HepG2 (cell line): ENCODE measurements around the gene DAO. TPM values are rescaled to one million over a fixed set of nuclear protein-coding genes. Genes with fewer than 3 reads are reported as not detected.

Experiments used
- ATAC-seq: fragments of 200-7000 bp; cut with Tn5 transposase; 3 replicates; pipeline ENCODE4 v1.9.1; 2020; ENCODE audit warnings: mild to moderate bottlenecking, moderate library complexity
- BruUV-seq: library from RNA; stranded (reverse); fragments of 400-500 nt; replicated peaks from 2 replicates; lab custom pipeline; 2021; lab: Mats Ljungman, UMichigan
- CTCF ChIA-PET: fragments of 300-600 bp; formaldehyde crosslinking; extraction: SDS; loops from one replicate; lab custom pipeline; 2021; ENCODE audit warnings: low total read pairs, inconsistent platforms, low intra/inter-chr PET ratio; lab: Yijun Ruan, JAX
- POLR2A ChIA-PET: fragments of 350-600 bp; sonication (Branson Sonifier 250); formaldehyde crosslinking; loops from one replicate; lab custom pipeline; 2020; ENCODE audit warnings: antibody characterized with exemption, inconsistent platforms; lab: Yijun Ruan, JAX
- DNase-seq: peaks from one replicate; pipeline ENCODE4 v3.0.0-alpha.2; 2015; ENCODE audit warnings: low spot score
- FAIRE-seq: peaks from 3 replicates; lab custom pipeline; 2011; peaks lifted over from hg19 to GRCh38; lab: Jason Lieb, UNC
- H2AFZ ChIP-seq: one replicate; pipeline ENCODE4 v1.6.1; 2011; ENCODE audit warnings: low read length, inconsistent platforms
- H3K27ac ChIP-seq: fragments of 300-600 bp; 3 replicates; pipeline ENCODE4 v1.8.0; 2011; ENCODE audit warnings: mixed run types, mild to moderate bottlenecking, mixed read lengths, low read length, inconsistent platforms; ENCODE audit not compliant: insufficient read depth; ENCODE audit errors: extremely low read length
- H3K27me3 ChIP-seq, 2 experiments: fragments of 200-600 bp in 1 of 2; 2 replicates in 1 of 2; 3 replicates in 1 of 2; pipeline versions ENCODE4 v1.6.0 to v1.8.0; 2011; ENCODE audit warnings: low read length in 2 of 2, mild to moderate bottlenecking in 2 of 2, moderate library complexity in 2 of 2, inconsistent platforms in 1 of 2; ENCODE audit not compliant: insufficient read depth in 2 of 2, control insufficient read depth in 1 of 2
- H3K36me3 ChIP-seq, 2 experiments: fragments of 200-600 bp in 1 of 2; replicated peaks in 1 of 2; 2 replicates in 1 of 2; 3 replicates in 1 of 2; pipeline versions ENCODE4 v1.5.1 to v1.8.0; 2011; ENCODE audit warnings: low read length in 2 of 2, inconsistent platforms in 1 of 2; ENCODE audit not compliant: insufficient read depth in 2 of 2, control insufficient read depth in 1 of 2
- H3K4me1 ChIP-seq: 2 replicates; pipeline ENCODE4 v1.5.1; 2012; ENCODE audit warnings: low read length, inconsistent platforms; ENCODE audit not compliant: insufficient read depth
- H3K4me2 ChIP-seq: 2 replicates; pipeline ENCODE4 v1.6.0; 2011; ENCODE audit warnings: low read depth, low read length, inconsistent platforms
- H3K4me3 ChIP-seq, 3 experiments: fragments of 200-600 bp in 1 of 3; sonication (generic), shearing (Covaris generic) in 1 of 3; replicated peaks in 1 of 3; 2 replicates each; pipeline ENCODE4 v1.5.1; 2011 to 2016; ENCODE audit warnings: low read length in 3 of 3, inconsistent platforms in 2 of 3, low read depth in 2 of 3, mild to moderate bottlenecking in 2 of 3, control low read depth in 1 of 3, mixed read lengths in 1 of 3; ENCODE audit not compliant: insufficient read depth in 1 of 3
- H3K79me2 ChIP-seq: one replicate; pipeline ENCODE4 v1.6.1; 2011; ENCODE audit warnings: low read length, inconsistent platforms; ENCODE audit not compliant: insufficient read depth
- H3K9ac ChIP-seq: 2 replicates; pipeline ENCODE4 v1.6.0; 2011; ENCODE audit warnings: mild to moderate bottlenecking, low read depth, low read length, inconsistent platforms; ENCODE audit not compliant: insufficient read depth
- H3K9me3 ChIP-seq: 2 replicates; pipeline ENCODE4 v1.5.1; 2012; ENCODE audit warnings: mild to moderate bottlenecking, low read length
- H4K20me1 ChIP-seq: 2 replicates; pipeline ENCODE4 v1.6.0; 2011; ENCODE audit warnings: inconsistent platforms, mild to moderate bottlenecking, low read length, moderate library complexity; ENCODE audit not compliant: insufficient read depth
- CEBPB ChIP-seq: IDR thresholded peaks from 2 replicates; pipeline ENCODE4 v1.6.1; 2011; ENCODE audit warnings: low read depth, low read length, improper control_type of control experiment, borderline replicate concordance
- GFI1 ChIP-seq: sonication (generic); formaldehyde crosslinking; IDR thresholded peaks from 2 replicates; pipeline ENCODE4 v1.5.0; 2020; ENCODE audit warnings: missing genetic modification reagents, mild to moderate bottlenecking, borderline replicate concordance
- KDM1A ChIP-seq: IDR thresholded peaks from 2 replicates; pipeline ENCODE4 v1.6.1; 2016; ENCODE audit warnings: missing compliant biosample characterization
- KLF9 ChIP-seq: IDR thresholded peaks from 2 replicates; pipeline ENCODE4 v1.6.1; 2016; ENCODE audit warnings: low read depth
- MEIS2 ChIP-seq: sonication (generic); formaldehyde crosslinking; IDR thresholded peaks from 2 replicates; pipeline ENCODE4 v1.9.0; 2021; ENCODE audit warnings: mild to moderate bottlenecking, missing genetic modification reagents
- NFKB2 ChIP-seq: sonication (generic); formaldehyde crosslinking; IDR thresholded peaks from 2 replicates; pipeline ENCODE4 v1.4.0; 2020; ENCODE audit warnings: missing genetic modification reagents, borderline replicate concordance
- PPARG ChIP-seq: conservative IDR thresholded peaks from 2 replicates; pipeline ENCODE4 v1.6.1; 2016; ENCODE audit warnings: missing biosample characterization, missing genetic modification reagents
- TAF15 ChIP-seq: fragments of 200-400 bp; formaldehyde crosslinking; IDR thresholded peaks from one replicate; pipeline ENCODE4 v1.6.1; 2018; ENCODE audit warnings: mild to moderate bottlenecking, low read depth, low read length; ENCODE audit not compliant: poor library complexity, severe bottlenecking
- TMF1 ChIP-seq: sonication (generic); formaldehyde crosslinking; IDR thresholded peaks from 2 replicates; pipeline ENCODE4 v1.8.1; 2022; ENCODE audit warnings: low read depth, missing genetic modification reagents
- ZBTB33 ChIP-seq: sonication (generic); formaldehyde crosslinking; IDR thresholded peaks from 2 replicates; pipeline ENCODE4 v1.4.0; 2020; ENCODE audit warnings: missing genetic modification reagents
- ZBTB7B ChIP-seq: sonication (generic); formaldehyde crosslinking; IDR thresholded peaks from 2 replicates; pipeline ENCODE4 v1.4.0; 2020; ENCODE audit warnings: missing genetic modification reagents
- ZNF513 ChIP-seq: sonication (generic); formaldehyde crosslinking; conservative IDR thresholded peaks from 2 replicates; pipeline ENCODE4 v1.5.0; 2020; ENCODE audit warnings: missing genetic modification reagents
- ZNF790 ChIP-seq: sonication (generic); formaldehyde crosslinking; IDR thresholded peaks from 2 replicates; pipeline ENCODE4 v1.8.0; 2022; ENCODE audit warnings: missing genetic modification reagents, mild to moderate bottlenecking, borderline replicate concordance
- WGBS: methylation state at CpG from one replicate; pipeline ENCODE4 v1.1.6; 2017; ENCODE audit warnings: low lambda C conversion rate; 5-methylcytosine and 5-hydroxymethylcytosine counted together
- in situ Hi-C: cut with HindIII; loops from 2 replicates; pipeline ENCODE4 v1.10.0; 2017; ENCODE audit warnings: low pct_unique_long_range_greater_than_20kb; ENCODE audit not compliant: extremely low pct_ligation_motif_present
- intact Hi-C: fragments of 100-400 bp; cut with micrococcal nuclease; formaldehyde crosslinking; loops from one replicate; pipeline ENCODE4 v1.10.0; 2022; ENCODE audit not compliant: unreplicated experiment
- polyA plus RNA-seq, 8 experiments: library from polyadenylated mRNA; depleted of rRNA in 3 of 8; stranded (reverse) in 7 of 8; unstranded in 1 of 8; fragments of >200 nt; fragmentation: Illumina TruSeq in 4 of 8; extraction: Trizol in 4 of 8; gene quantifications; 2 replicates each; pipeline versions ENCODE4 v1.2.1 to v1.2.3, GENCODE V29; 2011 to 2016; ENCODE audit warnings: low read depth in 4 of 8, missing spikeins in 1 of 8, mixed read lengths in 1 of 8; ENCODE audit not compliant: insufficient read depth in 1 of 8
- total RNA-seq, 5 experiments: library from RNA; depleted of rRNA; stranded (reverse); fragments of >200 nt; fragmentation: Illumina TruSeq; extraction: Trizol; gene quantifications; 2 replicates each; pipeline ENCODE4 v1.2.3, GENCODE V29; 2016; ENCODE audit warnings: low read depth in 1 of 5
- TF ChIP-seq, protein P1 (sequence below): sonication (generic); formaldehyde crosslinking; IDR thresholded peaks from 2 replicates; pipeline ENCODE4 v1.5.1; 2020; ENCODE audit warnings: missing genetic modification reagents, mild to moderate bottlenecking, borderline replicate concordance
- TF ChIP-seq, protein P2 (sequence below): IDR thresholded peaks from 2 replicates; pipeline ENCODE4 v1.4.0; 2020; ENCODE audit warnings: mild to moderate bottlenecking, missing genetic modification reagents

The DAO gene
- total and polyA plus RNA-seq, 2 of the 13 experiments (the other 11 are each of a cell fraction or from before 2014, with no cell fraction given), result 0.34 to 0.82 TPM

DNA sequence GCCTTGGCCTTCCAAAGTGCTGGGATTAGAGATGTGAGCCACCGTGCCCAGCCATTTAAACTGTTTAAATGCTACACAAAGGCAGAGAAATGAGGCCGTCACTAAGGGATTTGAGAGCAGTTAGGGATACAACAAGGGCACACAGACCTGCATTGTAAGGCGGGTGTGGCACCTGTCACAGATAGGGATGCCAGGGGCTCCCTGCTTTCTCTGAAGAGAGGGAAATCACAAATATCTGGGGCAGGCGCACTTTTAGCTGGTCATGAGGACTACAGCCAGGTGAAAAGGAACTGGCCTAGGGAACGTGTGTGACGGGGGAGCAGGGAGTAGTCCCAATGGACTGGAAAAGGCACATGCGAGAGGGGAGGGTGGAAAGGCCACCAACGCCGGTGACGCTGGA is 32.2 kb upstream of the DAO start:
- no peak for DNase-seq
- BruUV-seq, result no TSS peak
- no peaks in the 10 kb centered on the region for H3K4me1 ChIP-seq
- no peaks in the 10 kb centered on the region for H3K27me3 ChIP-seq
- peaks cover 6 to 31% of the 10 kb centered on the region in 2 experiments; a peak in 3 of 5 replicates for H3K36me3 ChIP-seq
- intact Hi-C loops (no loop called here), in situ Hi-C loops (no loop called here)
- no peaks in the 10 kb centered on the region for H3K79me2 ChIP-seq
- no peak overlapping the region for H3K27ac ChIP-seq
- no peak overlapping the region for H3K4me3 ChIP-seq
- no peaks in the 10 kb centered on the region for H3K9me3 ChIP-seq
- ChIA-PET POLR2A (no interaction called here), CTCF (no interaction called here)
- H3K9ac ChIP-seq, result no peak overlapping the region
- ATAC-seq, result no peak
- TF ChIP-seq, protein P1, sequence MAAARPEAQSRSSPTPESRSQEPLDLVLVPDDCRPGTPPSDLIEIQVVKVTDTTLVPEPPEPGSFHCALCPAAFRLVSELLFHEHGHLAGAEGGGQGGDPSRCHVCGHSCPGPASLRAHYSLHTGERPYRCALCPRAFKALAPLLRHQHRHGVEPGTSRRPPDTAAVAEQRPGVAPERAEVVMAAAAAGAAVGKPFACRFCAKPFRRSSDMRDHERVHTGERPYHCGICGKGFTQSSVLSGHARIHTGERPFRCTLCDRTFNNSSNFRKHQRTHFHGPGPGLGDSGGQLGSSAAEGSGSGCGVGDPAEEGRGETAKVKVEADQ (CRISPR knock-in tag), result no peak
- TF ChIP-seq ZNF790 (CRISPR knock-in tag) (no peak), PPARG (CRISPR knock-in tag) (no peak), KLF9 (CRISPR knock-in tag) (no peak), KDM1A (CRISPR knock-in tag) (no peak), TMF1 (CRISPR knock-in tag) (no peak), MEIS2 (CRISPR knock-in tag) (no peak), ZNF513 (CRISPR knock-in tag) (no peak), NFKB2 (CRISPR knock-in tag) (no peak), GFI1 (CRISPR knock-in tag) (no peak), TAF15 (no peak), CEBPB (no peak), ZBTB7B (CRISPR knock-in tag) (no peak), ZBTB33 (CRISPR knock-in tag) (no peak)
- TF ChIP-seq, protein P2, sequence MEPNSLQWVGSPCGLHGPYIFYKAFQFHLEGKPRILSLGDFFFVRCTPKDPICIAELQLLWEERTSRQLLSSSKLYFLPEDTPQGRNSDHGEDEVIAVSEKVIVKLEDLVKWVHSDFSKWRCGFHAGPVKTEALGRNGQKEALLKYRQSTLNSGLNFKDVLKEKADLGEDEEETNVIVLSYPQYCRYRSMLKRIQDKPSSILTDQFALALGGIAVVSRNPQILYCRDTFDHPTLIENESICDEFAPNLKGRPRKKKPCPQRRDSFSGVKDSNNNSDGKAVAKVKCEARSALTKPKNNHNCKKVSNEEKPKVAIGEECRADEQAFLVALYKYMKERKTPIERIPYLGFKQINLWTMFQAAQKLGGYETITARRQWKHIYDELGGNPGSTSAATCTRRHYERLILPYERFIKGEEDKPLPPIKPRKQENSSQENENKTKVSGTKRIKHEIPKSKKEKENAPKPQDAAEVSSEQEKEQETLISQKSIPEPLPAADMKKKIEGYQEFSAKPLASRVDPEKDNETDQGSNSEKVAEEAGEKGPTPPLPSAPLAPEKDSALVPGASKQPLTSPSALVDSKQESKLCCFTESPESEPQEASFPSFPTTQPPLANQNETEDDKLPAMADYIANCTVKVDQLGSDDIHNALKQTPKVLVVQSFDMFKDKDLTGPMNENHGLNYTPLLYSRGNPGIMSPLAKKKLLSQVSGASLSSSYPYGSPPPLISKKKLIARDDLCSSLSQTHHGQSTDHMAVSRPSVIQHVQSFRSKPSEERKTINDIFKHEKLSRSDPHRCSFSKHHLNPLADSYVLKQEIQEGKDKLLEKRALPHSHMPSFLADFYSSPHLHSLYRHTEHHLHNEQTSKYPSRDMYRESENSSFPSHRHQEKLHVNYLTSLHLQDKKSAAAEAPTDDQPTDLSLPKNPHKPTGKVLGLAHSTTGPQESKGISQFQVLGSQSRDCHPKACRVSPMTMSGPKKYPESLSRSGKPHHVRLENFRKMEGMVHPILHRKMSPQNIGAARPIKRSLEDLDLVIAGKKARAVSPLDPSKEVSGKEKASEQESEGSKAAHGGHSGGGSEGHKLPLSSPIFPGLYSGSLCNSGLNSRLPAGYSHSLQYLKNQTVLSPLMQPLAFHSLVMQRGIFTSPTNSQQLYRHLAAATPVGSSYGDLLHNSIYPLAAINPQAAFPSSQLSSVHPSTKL (CRISPR knock-in tag), result no peak
- TF ChIP-seq, all 625 proteins: peak for 0
- 97% methylated on average over 10 of the region's 10 CpGs for WGBS
- Histone ChIP-seq H2AFZ (no peak overlapping the region), H4K20me1 (no peaks in the 10 kb centered on the region), H3K4me2 (no peak overlapping the region)
- FAIRE-seq, result no peak
